ENCODE results near the gene MAK.

DNA sequence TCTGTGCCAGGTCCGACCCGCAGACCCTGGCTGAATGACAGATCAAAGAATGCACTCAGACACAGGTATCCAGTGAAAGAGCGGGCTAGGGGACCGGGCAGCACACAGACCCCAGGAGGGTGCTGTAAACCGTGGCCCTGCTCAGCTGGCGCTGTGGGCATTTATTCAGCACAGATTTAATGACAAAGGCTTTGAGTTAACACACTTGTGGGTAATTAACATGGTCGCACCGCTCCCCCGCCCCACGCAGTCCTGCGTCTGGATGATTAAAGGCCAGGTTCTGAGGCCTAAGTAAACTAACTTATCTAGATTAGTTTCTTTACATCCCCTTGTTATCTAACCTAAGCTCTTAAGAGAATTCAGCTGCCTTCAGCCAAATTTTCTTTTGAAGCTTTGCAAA lies 3.5 kb downstream of the MAK start:
- TF ChIP-seq POLR2A (IDR thresholded peaks at IDR 0.05; ENCODE audit: low read depth, low read length) (no peak), POLR2AphosphoS5 (IDR thresholded peaks at IDR 0.05; ENCODE audit: low read depth, low read length) (no peak)
